Measurements from ENCODE around the gene HMGB1.
"Not testable (repeated sequence)": the region's sequence is repeated elsewhere in the genome, so short reads cannot be mapped to it uniquely, and the experiment has no call there.

The HMGB1 gene

DNA sequence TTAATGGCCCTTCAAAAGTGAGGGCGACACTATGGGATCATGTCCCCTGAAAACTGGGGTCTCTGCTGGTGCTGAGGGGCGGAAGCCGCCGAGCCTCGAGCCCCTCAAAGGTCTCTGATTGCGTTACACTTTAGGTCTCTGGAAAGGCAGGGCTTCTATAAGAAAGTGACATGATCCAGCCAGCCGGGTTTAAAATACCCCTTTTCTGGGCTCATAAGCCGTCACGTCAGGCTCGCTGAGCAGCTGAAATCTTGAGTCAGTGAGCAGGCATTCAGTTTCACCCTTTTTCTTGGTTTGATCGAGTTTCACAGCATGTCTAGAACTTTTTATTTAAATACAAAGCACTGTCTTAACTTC lies 600 bp upstream of the HMGB1 start:
- peak; percentile 79 for DNase-seq (ENCODE audit: low spot score)

GRCh38 chr13:30465343-30465592 lies 468 bp downstream of the HMGB1 start:
- no peak for DNase-seq (ENCODE audit: low spot score)

- DNase-seq (ENCODE audit: low spot score) = peak; percentile 74
Observed at GRCh38 chr13:30464496-30465342, 1.0 kb downstream of the HMGB1 start.

DNA sequence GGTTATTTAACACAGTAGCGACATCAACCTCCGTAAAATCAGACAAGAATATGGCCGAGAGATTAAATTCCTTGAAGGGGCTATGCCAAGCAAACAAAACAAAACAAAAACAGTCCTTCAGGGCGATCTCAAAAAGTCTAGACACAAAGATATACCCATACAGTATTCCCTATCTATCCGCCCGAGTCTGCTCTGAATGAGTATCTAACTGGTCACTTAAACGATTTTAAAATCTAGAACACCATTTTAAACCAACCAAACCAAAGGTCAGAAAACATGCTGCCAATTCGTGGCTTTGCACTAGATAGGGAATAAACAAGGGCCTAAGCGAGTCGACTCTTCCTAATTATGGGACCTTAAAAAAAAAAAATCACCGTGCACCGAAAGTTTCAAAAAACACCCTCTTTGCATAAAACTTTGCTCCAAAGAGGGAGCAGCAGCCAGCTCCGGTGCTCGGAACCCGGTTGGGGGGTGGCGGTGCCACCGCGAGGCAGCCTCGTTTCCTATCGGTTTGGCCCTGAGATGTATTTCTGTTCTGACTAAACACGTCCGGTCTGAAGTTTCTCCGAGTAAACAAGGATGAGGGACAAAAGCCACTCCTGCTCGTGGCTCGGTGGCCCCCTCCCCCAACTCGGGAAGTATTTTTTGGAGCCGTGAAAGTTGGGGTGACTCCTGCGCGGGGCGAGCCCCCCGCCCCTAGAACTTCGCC lies 1.8 kb downstream of the HMGB1 start:
- DNase-seq (ENCODE audit: low spot score) = peak; percentile 72

DNA sequence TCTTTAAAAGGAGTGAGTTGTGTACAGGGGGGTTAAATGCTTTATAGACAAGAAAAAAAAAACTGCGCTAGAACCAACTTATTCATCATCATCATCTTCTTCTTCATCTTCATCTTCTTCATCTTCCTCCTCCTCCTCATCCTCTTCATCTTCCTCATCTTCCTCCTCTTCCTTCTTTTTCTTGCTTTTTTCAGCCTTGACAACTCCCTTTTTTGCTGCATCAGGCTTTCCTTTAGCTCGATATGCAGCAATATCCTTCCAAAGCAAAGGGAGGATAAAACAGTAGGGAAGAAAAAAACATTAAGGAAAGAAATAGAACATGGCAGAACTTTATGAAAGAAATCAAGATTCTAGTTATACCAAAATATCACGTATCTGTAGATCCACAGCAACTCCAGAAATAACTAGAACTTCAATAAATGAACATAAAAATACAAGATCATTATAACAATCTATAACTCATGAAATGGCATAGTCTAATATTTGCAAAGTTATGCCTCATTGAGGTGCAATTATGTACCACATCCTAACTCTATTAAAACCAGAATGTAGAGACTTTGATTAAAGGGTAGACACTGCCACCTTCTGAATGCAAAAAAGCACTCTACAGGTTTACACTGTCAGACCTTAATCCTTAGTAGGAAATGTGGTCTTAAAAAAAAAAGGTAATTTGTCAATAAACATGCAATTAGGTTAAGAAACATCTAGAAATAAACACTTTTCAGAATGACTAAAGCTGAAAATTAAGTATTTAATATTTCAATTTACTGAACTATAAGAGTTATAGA lies 4.3 kb downstream of the HMGB1 start:
- DNase-seq (ENCODE audit: low spot score) = peak; percentile 68

DNA sequence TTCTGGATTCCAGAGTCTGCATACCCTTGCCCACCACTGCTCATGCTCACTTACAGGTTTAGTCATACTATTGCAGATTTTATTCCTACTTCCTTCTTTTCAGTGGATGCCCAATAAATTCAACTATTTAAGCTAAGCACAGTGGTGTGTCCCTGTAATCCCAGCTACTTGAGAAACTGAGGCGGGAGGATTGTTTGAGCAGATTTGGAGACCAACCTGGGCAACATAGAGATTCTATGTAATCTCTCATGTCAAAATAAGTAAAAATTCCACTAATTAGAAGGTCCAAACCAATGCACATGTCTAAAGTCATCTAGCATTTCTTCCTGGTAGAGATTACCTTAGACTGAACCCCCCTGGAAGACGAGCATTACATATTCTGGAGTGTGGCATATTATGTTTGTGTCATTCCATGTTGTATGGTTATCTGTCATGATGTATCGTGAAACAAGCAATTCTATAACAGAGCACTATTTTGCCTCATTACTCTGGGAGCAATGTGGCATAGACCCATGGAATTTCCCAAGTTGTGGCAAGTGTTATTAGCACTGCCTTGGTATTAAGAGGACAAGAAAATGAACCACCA lies 8.3 kb downstream of the HMGB1 start:
- DNase-seq (ENCODE audit: low spot score) = peak; percentile 35

DNA sequence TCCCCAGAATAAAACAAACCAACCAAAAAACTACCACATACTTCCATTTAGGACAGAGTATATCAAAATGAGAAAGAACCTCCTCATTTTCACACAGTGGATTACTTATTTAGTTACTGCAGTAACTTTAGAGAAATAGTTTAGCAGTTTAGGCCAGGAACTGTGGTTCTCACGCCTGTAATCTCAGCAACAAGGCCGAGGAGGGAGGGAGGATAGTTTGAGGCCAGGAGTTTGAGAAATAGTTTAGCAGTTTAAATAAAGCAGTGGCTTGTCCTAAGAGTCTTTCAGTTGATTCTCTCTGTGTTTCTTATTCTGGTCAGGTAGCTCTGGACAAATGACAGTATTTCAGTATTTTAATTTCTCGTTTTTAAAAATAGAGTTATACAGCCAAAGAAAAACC lies 9.4 kb downstream of the HMGB1 start:
- DNase-seq (ENCODE audit: low spot score) = peak; percentile 46

DNA sequence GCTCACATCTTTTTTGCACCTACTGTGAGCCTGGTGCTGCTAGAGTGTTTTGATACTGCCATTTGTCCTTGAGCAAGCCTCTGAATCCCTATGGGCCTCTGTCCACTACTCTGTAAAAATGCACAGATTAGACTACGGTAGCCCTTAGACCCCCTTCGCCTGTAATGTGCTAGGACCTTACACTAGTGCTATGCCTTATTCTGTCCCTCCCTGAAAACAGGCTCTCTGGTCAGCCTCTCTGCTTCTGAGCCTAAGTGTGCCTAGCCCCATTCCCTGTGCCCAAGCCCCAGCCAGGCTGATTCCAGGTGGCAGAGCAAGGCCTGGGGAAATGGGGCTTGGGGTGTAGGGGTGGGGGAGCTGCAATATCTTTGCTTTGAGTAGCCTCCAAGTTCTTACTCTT lies 10.7 kb downstream of the HMGB1 start:
- no peak for DNase-seq (ENCODE audit: low spot score)

DNA sequence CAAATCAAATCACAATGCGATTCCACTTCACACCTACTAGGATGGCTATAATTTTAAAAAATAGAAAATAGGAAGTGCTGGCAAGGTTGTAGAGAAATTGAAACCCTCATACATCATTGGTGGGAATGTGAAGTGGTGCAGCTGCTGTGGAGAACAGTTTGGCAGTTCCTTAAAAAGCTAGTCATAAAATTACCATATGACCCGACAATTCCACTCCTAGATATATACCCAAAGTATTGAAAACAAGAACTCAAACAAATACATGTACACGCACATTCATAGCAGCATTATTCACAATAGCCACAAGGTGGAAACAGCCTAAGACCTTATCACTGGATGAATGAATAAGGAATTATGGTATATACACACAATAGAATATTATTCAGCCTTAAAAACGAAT lies 12.0 kb downstream of the HMGB1 start:
- peak; percentile 78 for DNase-seq (ENCODE audit: low spot score)

DNA sequence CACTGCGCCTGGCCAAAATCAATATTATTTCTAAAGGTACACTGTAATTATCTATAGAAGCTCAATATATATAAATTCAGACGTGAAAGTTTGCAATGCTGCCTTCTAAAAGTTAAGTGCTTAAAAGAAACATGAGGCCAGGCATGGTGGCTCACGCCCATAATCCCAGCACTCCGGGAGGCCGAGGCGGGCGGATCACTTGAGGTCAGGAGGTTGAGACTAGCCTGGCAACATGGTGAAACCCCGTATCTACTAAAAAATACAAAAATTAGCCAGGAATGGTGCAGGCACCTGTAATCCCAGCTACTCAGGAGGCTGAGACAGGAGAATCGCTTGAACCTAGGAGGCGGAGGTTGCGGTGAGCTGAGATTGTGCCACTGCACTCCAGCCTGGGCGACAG lies 14.3 kb downstream of the HMGB1 start:
- not testable (repeated sequence) for DNase-seq (ENCODE audit: low spot score)

GRCh38 chr13:30450066-30450465 lies 15.7 kb downstream of the HMGB1 start:
- no peak for DNase-seq (ENCODE audit: low spot score)

GRCh38 chr13:30448441-30448840 lies 17.3 kb downstream of the HMGB1 start:
- no peak for DNase-seq (ENCODE audit: low spot score)

DNA sequence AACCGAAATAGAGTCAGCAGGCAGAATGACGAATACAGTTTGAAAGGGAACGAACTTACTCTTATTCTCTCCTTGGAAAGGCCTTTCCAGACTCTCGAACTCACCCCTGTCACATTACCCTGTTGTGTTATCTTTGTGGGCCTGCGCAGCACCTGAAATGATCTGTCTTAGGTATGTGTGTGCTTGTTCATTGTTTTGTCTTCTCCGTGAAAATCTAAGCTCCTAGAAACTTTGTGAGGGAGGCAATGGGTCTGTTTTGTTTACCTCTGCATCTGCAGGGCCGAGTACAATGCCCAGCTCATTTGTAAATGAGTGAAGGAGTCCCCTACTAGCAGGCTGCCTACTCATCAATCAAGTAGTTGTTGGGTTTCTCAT lies 19.6 kb downstream of the HMGB1 start:
- DNase-seq (ENCODE audit: low spot score) = peak; percentile 69

GRCh38 chr13:30443957-30444404 lies 21.8 kb downstream of the HMGB1 start:
- DNase-seq (ENCODE audit: low spot score) = peak; percentile 97

DNA sequence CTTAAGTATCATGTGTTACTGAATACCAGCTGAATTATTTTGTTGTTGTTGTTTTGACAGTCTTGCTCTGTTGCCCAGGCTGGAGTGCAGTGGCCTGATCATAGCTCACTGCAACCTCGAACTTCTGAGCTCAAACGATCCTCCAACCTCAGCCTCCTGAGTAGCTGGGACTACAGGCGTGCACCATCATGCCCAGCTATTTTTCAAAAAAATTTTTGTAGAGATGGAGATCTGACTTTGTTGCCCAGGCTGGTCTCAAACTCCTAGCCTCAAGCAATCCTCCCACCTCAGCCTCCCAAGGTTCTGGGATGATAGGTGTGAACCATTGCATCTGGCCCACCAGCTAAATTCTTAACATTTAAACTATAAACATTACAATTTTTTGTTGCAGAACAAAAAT lies 22.2 kb downstream of the HMGB1 start:
- not testable (repeated sequence) for DNase-seq (ENCODE audit: low spot score)

- peak; percentile 90 for DNase-seq (ENCODE audit: low spot score)
Observed at GRCh38 chr13:30442926-30443325, 22.8 kb downstream of the HMGB1 start.

- peak; percentile 28 for DNase-seq (ENCODE audit: low spot score)
Observed at GRCh38 chr13:30440910-30441703, 24.6 kb downstream of the HMGB1 start.

DNA sequence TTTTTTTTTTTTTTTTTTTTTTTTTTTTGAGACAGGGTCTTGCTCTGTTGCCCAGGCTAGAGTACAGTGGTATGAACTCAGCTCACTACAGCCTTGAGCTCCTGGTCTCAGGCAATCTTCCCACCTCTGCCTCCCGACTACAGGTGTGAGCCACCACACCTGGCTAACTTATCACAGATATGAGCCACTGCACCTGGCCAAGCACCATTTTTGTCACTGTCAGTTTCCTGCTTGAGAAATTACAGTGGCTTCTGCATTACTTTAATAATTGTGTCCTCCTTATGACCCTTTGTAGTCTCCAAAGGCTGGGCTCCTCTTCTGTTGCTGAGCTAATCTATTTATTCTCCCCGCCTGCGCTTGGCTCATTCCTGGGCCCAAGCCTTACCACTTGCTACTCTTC lies 27.4 kb downstream of the HMGB1 start:
- DNase-seq (ENCODE audit: low spot score) = no peak

GRCh38 chr13:30437177-30437576 lies 28.6 kb downstream of the HMGB1 start:
- DNase-seq (ENCODE audit: low spot score) = no peak

GRCh38 chr13:30435911-30436451 lies 29.8 kb downstream of the HMGB1 start:
- DNase-seq (ENCODE audit: low spot score) = no peak

- DNase-seq (ENCODE audit: low spot score) = no peak
Observed at GRCh38 chr13:30431269-30431940, 34.3 kb downstream of the HMGB1 start.

Data from NAMALWA (cell line).